IMR-90 (cell line): ENCODE data around the gene TMCO1. TPM values are rescaled to one million over a fixed set of nuclear protein-coding genes. Genes with fewer than 3 reads are reported as not detected.
A peak's percentile ranks its signal among the peaks of the same experiment; 100 is the strongest.

ENCODE experiments used
- ATAC-seq: fragments of 200-7000 bp; cut with Tn5 transposase; 2 replicates; pipeline ENCODE4 v1.9.1; 2020; ENCODE audit warnings: low read depth, mild to moderate bottlenecking, moderate library complexity
- Bru-seq: library from RNA; stranded (reverse); fragments of 400-500 nt; gene quantifications from one replicate; lab custom pipeline; 2021; lab: Mats Ljungman, UMichigan
- BruChase-seq, 2 experiments: library from RNA; stranded (reverse); fragments of 400-500 nt; gene quantifications; one replicate each; lab custom pipeline; 2021; lab: Mats Ljungman, UMichigan
- BruUV-seq: library from RNA; stranded (reverse); fragments of 400-500 nt; replicated peaks from 2 replicates; lab custom pipeline; 2021; lab: Mats Ljungman, UMichigan
- CTCF ChIA-PET: fragments of 300-600 bp; formaldehyde crosslinking; extraction: SDS; loops from one replicate; lab custom pipeline; 2021; ENCODE audit warnings: antibody characterized with exemption; lab: Yijun Ruan, JAX
- POLR2A ChIA-PET: fragments of 300-600 bp; sonication (Branson Sonifier 250); formaldehyde crosslinking; loops from one replicate; lab custom pipeline; 2022; ENCODE audit warnings: antibody characterized with exemption; ENCODE audit not compliant: unreplicated experiment; lab: Charles Lee
- DNase-seq: peaks from one replicate; pipeline ENCODE4 v3.0.0; 2013
- H2AFZ ChIP-seq: replicated peaks from 2 replicates; pipeline ENCODE3; 2013; ENCODE audit warnings: low read length, mild to moderate bottlenecking; ENCODE audit not compliant: poor library complexity
- H2AK5ac ChIP-seq: 2 replicates; pipeline ENCODE4 v1.6.1; 2013; ENCODE audit warnings: low read depth, low read length, inconsistent platforms
- H2AK9ac ChIP-seq: replicated peaks from 2 replicates; pipeline ENCODE3; 2013; ENCODE audit warnings: mild to moderate bottlenecking, low read depth, low read length, moderate library complexity; ENCODE audit not compliant: poor library complexity
- H2BK120ac ChIP-seq: 2 replicates; pipeline ENCODE4 v1.6.1; 2013; ENCODE audit warnings: low read depth, low read length, inconsistent platforms
- H2BK15ac ChIP-seq: 3 replicates; pipeline ENCODE4 v1.6.1; 2013; ENCODE audit warnings: low read depth, low read length, inconsistent platforms
- H2BK20ac ChIP-seq: 2 replicates; pipeline ENCODE4 v1.6.1; 2013; ENCODE audit warnings: low read depth, mild to moderate bottlenecking, inconsistent platforms, low read length, moderate library complexity
- H2BK5ac ChIP-seq: 2 replicates; pipeline ENCODE4 v1.6.1; 2013; ENCODE audit warnings: mild to moderate bottlenecking, low read depth, low read length, inconsistent platforms; ENCODE audit not compliant: poor library complexity, severe bottlenecking
- H3K14ac ChIP-seq: replicated peaks from 2 replicates; pipeline ENCODE4 v1.6.1; 2013; ENCODE audit warnings: low read depth, low read length, inconsistent platforms
- H3K18ac ChIP-seq: 2 replicates; pipeline ENCODE4 v1.6.1; 2013; ENCODE audit warnings: low read depth, low read length, control low read depth
- H3K23ac ChIP-seq: 2 replicates; pipeline ENCODE4 v1.6.1; 2013; ENCODE audit warnings: low read depth, low read length, inconsistent platforms
- H3K27ac ChIP-seq: 2 replicates; pipeline ENCODE4 v1.5.1; 2013; ENCODE audit warnings: mild to moderate bottlenecking, control low read depth, low read length; ENCODE audit not compliant: insufficient read depth
- H3K27me3 ChIP-seq: 2 replicates; pipeline ENCODE4 v1.6.1; 2013; ENCODE audit warnings: low read length; ENCODE audit not compliant: control insufficient read depth, insufficient read depth
- H3K36me3 ChIP-seq: 2 replicates; pipeline ENCODE4 v1.6.1; 2013; ENCODE audit warnings: low read length, mixed read lengths; ENCODE audit not compliant: control insufficient read depth, insufficient read depth
- H3K4ac ChIP-seq: 2 replicates; pipeline ENCODE4 v1.6.1; 2013; ENCODE audit warnings: low read depth, low read length, inconsistent platforms
- H3K4me1 ChIP-seq: 2 replicates; pipeline ENCODE4 v1.6.1; 2013; ENCODE audit warnings: low read length, mixed read lengths; ENCODE audit not compliant: control insufficient read depth, insufficient read depth
- H3K4me2 ChIP-seq: 2 replicates; pipeline ENCODE4 v1.6.1; 2013; ENCODE audit warnings: low read depth, mild to moderate bottlenecking, control low read depth, low read length, moderate library complexity
- H3K4me3 ChIP-seq: 2 replicates; pipeline ENCODE4 v1.5.1; 2013; ENCODE audit warnings: low read depth, mild to moderate bottlenecking, control low read depth, low read length, moderate library complexity; ENCODE audit not compliant: insufficient read depth
- H3K56ac ChIP-seq: 2 replicates; pipeline ENCODE4 v1.6.1; 2013; ENCODE audit warnings: low read length, inconsistent platforms; ENCODE audit not compliant: insufficient read depth; ENCODE audit errors: extremely low read depth
- H3K79me1 ChIP-seq, 2 experiments: 2 replicates each; pipeline ENCODE4 v1.6.1; 2013; ENCODE audit warnings: low read length in 2 of 2, inconsistent platforms in 1 of 2, low read depth in 1 of 2
- H3K9ac ChIP-seq: 2 replicates; pipeline ENCODE4 v1.6.1; 2013; ENCODE audit warnings: low read depth, low read length, control low read depth
- H3K9me1 ChIP-seq: 2 replicates; pipeline ENCODE4 v1.6.1; 2013; ENCODE audit warnings: low read length, inconsistent platforms; ENCODE audit not compliant: insufficient read depth
- H3K9me3 ChIP-seq: 2 replicates; pipeline ENCODE4 v1.6.1; 2013; ENCODE audit warnings: low read length; ENCODE audit not compliant: control insufficient read depth, insufficient read depth
- H4K20me1 ChIP-seq: 2 replicates; pipeline ENCODE4 v1.6.1; 2013; ENCODE audit warnings: low read length, inconsistent platforms; ENCODE audit not compliant: insufficient read depth
- H4K5ac ChIP-seq: 2 replicates; pipeline ENCODE4 v1.6.1; 2013; ENCODE audit warnings: mild to moderate bottlenecking, low read depth, low read length, control low read depth
- H4K8ac ChIP-seq, 2 experiments: 2 replicates each; pipeline ENCODE4 v1.6.1; 2013; ENCODE audit warnings: low read depth in 2 of 2, low read length in 2 of 2, control low read depth in 1 of 2, inconsistent platforms in 1 of 2
- H4K91ac ChIP-seq: 2 replicates; pipeline ENCODE4 v1.6.1; 2013; ENCODE audit warnings: low read depth, low read length, inconsistent platforms; ENCODE audit not compliant: insufficient read depth
- CEBPB ChIP-seq: IDR thresholded peaks from 2 replicates; pipeline ENCODE4 v1.6.1; 2012; ENCODE audit warnings: low read depth, low read length, improper control_type of control experiment
- CTCF ChIP-seq: conservative IDR thresholded peaks from 2 replicates; pipeline ENCODE4 v1.5.1; 2012; ENCODE audit warnings: mild to moderate bottlenecking, low read depth, low read length, improper control_type of control experiment
- FOS ChIP-seq: fragments of 150-350 bp; IDR thresholded peaks from 2 replicates; pipeline ENCODE4 v1.6.1; 2016; ENCODE audit warnings: low read depth, low read length
- MAFK ChIP-seq: IDR thresholded peaks from 2 replicates; pipeline ENCODE4 v1.6.1; 2012; ENCODE audit warnings: low read depth, low read length, improper control_type of control experiment
- MAZ ChIP-seq: IDR thresholded peaks from 2 replicates; pipeline ENCODE4 v1.6.1; 2012; ENCODE audit warnings: low read depth, mild to moderate bottlenecking, low read length, improper control_type of control experiment, moderate library complexity, borderline replicate concordance
- MXI1 ChIP-seq: IDR thresholded peaks from 2 replicates; pipeline ENCODE4 v1.6.1; 2012; ENCODE audit warnings: low read depth, mild to moderate bottlenecking, low read length, moderate library complexity, borderline replicate concordance
- POLR2A ChIP-seq: IDR thresholded peaks from 2 replicates; pipeline ENCODE4 v1.6.1; 2012; ENCODE audit warnings: mild to moderate bottlenecking, low read depth, low read length
- RCOR1 ChIP-seq: IDR thresholded peaks from 2 replicates; pipeline ENCODE4 v1.6.1; 2012; ENCODE audit warnings: mild to moderate bottlenecking, low read length, improper control_type of control experiment; ENCODE audit not compliant: insufficient replicate concordance
- RFX5 ChIP-seq: IDR thresholded peaks from 2 replicates; pipeline ENCODE4 v1.8.0; 2012; ENCODE audit warnings: low read depth, mild to moderate bottlenecking, low read length, moderate library complexity
- SMC3 ChIP-seq: fragments of 150-350 bp; IDR thresholded peaks from 2 replicates; pipeline ENCODE4 v1.6.1; 2016; ENCODE audit warnings: low read depth, mild to moderate bottlenecking, antibody characterized with exemption, low read length, moderate library complexity
- USF2 ChIP-seq: fragments of 150-350 bp; IDR thresholded peaks from 2 replicates; pipeline ENCODE4 v1.6.1; 2017; ENCODE audit warnings: mild to moderate bottlenecking, antibody characterized with exemption, low read length, low read depth
- WGBS, 2 experiments: methylation state at CpG; one replicate each; pipeline versions ENCODE4 v1.1.5 to v1.1.7; 2013; ENCODE audit warnings: missing lambda C conversion rate in 2 of 2; ENCODE audit not compliant: insufficient read length in 1 of 2; ENCODE audit errors: extremely low coverage in 2 of 2; 5-methylcytosine and 5-hydroxymethylcytosine counted together
- dilution Hi-C: fragments of 300-500 bp; cut with HindIII; formaldehyde crosslinking; loops from one replicate; pipeline ENCODE4 v1.14.3; 2018; ENCODE audit warnings: low sequenced_read_pairs; ENCODE audit not compliant: unreplicated experiment
- in situ Hi-C: fragments of 300-500 bp; cut with MboI; formaldehyde crosslinking; loops from 3 replicates; pipeline ENCODE4 v1.14.3; 2019; ENCODE audit warnings: low sequenced_read_pairs, inconsistent platforms, mixed read lengths
- intact Hi-C: fragments of 100-400 bp; cut with micrococcal nuclease; formaldehyde crosslinking; loops from 2 replicates; pipeline ENCODE4 v1.10.0; 2022
- long read RNA-seq: library from polyadenylated mRNA; unstranded; transcript quantifications from one replicate; pipeline ENCODE4 v2.0.0, GENCODE V29; 2021; ENCODE audit not compliant: unreplicated experiment
- polyA plus RNA-seq, 3 experiments: library from polyadenylated mRNA; depleted of rRNA; stranded (reverse); fragments of >200 nt; gene quantifications; 2 replicates each; pipeline ENCODE4 v1.2.3, GENCODE V29; 2012; ENCODE audit warnings: low replicate concordance in 1 of 3
- total RNA-seq: library from RNA; depleted of rRNA; stranded (reverse); fragments of >200 nt; gene quantifications from 2 replicates; pipeline ENCODE4 v1.2.3, GENCODE V29; 2012; rRNA removed

Gene TMCO1
- 86.4 and 121 TPM in 2 replicates for total RNA-seq
- 95.7 and 113 TPM in 2 replicates for polyA plus RNA-seq (2012; rRNA removed)
- 17.7 and 25.7 TPM in 2 replicates for polyA plus RNA-seq (2012; cell fraction: cytosol; rRNA removed)
- 7.2 and 45.2 TPM in 2 replicates for polyA plus RNA-seq (2012; cell fraction: nucleus; rRNA removed; ENCODE audit: low replicate concordance)
- Bru-seq, nascent RNA = percentile 70 among the genes with signal in this experiment
- BruChase-seq, experiment 1, labeled RNA remaining after a 6-hour chase = percentile 61 among the genes with signal in this experiment
- BruChase-seq, experiment 2, labeled RNA remaining after a 2-hour chase = percentile 50 among the genes with signal in this experiment
- long read RNA-seq, full-length matches to known transcripts = 74 of 81 reads
- long read RNA-seq, partial matches to known transcripts = 2 of 81 reads
- long read RNA-seq, other reads (novel, unspliced or antisense) = 5 of 81 reads

- dilution Hi-C loops (no loop called here), intact Hi-C loops (loop anchor here (1.0 to 2.0 kb wide), 4 partner anchors 61 to 146 kb away; partner anchors contain the start of gene ALDH9A1), in situ Hi-C loops (loop anchor here (5.0 kb wide), 1 partner anchor 149 kb away; no protein-coding TSS in a partner anchor)
- peak; percentile 91 for ATAC-seq
- H3K4ac ChIP-seq = peak within 1 kb of the TSS; percentile 94
- peak within 1 kb of the TSS; percentile 90 for H4K91ac ChIP-seq
- 0% methylated on average over 36 of the region's 56 CpGs; no CpG with 5 or more reads in 1 of the 2 experiments for WGBS, 2 experiments
- no peaks in the 10 kb centered on the region for H4K20me1 ChIP-seq
- DNase-seq = peak; percentile 99
- CTCF ChIA-PET = no interaction called here
- peak within 1 kb of the TSS; percentile 98 for H3K9ac ChIP-seq
- peak within 1 kb of the TSS; percentile 97 to 98 for H4K8ac ChIP-seq
- H3K23ac ChIP-seq = peak within 1 kb of the TSS; percentile 97
- peak within 1 kb of the TSS; percentile 70 for H2AK9ac ChIP-seq
- H3K9me1 ChIP-seq = peaks cover 3% of the 10 kb centered on the region; the same call in 1 of the 2 replicates
- no peaks in the 10 kb centered on the region for H3K9me3 ChIP-seq
- no peak within 1 kb of the TSS for H2BK20ac ChIP-seq
- H3K56ac ChIP-seq = peak within 1 kb of the TSS; percentile 96
- peak within 1 kb of the TSS; percentile 95 for H3K27ac ChIP-seq
- peak within 1 kb of the TSS; percentile 90 for H2AK5ac ChIP-seq
- H3K79me1 ChIP-seq = peaks cover 29 to 56% of the 10 kb centered on the region in 2 experiments
- no peaks in the 10 kb centered on the region for H3K27me3 ChIP-seq
- H3K36me3 ChIP-seq = peaks cover 11% of the 10 kb centered on the region
- H3K14ac ChIP-seq = peak within 1 kb of the TSS; percentile 95
- peak within 1 kb of the TSS; percentile 79 for H3K18ac ChIP-seq
- peak within 1 kb of the TSS; percentile 65 for H2BK120ac ChIP-seq
- H3K4me2 ChIP-seq = peak within 1 kb of the TSS; percentile 88
- H4K5ac ChIP-seq = peak within 1 kb of the TSS; percentile 95
- peak within 1 kb of the TSS; percentile 21 for H2BK15ac ChIP-seq
- POLR2A ChIA-PET = interaction anchor here (0.7 to 1.1 kb wide), 2 partner anchors 130 to 147 kb away, joined by 3 to 5 read pairs; no protein-coding TSS in a partner anchor
- peak within 1 kb of the TSS; percentile 80 for H3K4me3 ChIP-seq
- TSS peak; percentile 88 for BruUV-seq
- peak within 1 kb of the TSS; percentile 96 for H2AFZ ChIP-seq
- peaks cover 7% of the 10 kb centered on the region for H3K4me1 ChIP-seq
- peak within 1 kb of the TSS; percentile 86 for H2BK5ac ChIP-seq
- TF ChIP-seq MAZ = no peak; the same call in 1 of the 2 replicates
- TF ChIP-seq USF2 = no peak
- peak; percentile 91 for TF ChIP-seq POLR2A
- no peak for TF ChIP-seq MAFK
- peak; percentile 22 for TF ChIP-seq CTCF
- peak; percentile 71; the same call in 1 of the 2 replicates for TF ChIP-seq MXI1
- TF ChIP-seq CEBPB = 0 out of 2 replicates have a peak, but pooled peaks have one; percentile 1
- no peak for TF ChIP-seq RFX5
- no peak for TF ChIP-seq FOS
- TF ChIP-seq SMC3 = peak; percentile 45
- no peak for TF ChIP-seq RCOR1
Measured at GRCh38 chr1:165768513-165769394, at the start of gene TMCO1. Gene TMCO1 (minus strand): TSS chr1:165768868. CDS start chr1:165768751, 117 bp downstream.
